ENCODE data around the gene RAB43.

RAB43 gene

DNA sequence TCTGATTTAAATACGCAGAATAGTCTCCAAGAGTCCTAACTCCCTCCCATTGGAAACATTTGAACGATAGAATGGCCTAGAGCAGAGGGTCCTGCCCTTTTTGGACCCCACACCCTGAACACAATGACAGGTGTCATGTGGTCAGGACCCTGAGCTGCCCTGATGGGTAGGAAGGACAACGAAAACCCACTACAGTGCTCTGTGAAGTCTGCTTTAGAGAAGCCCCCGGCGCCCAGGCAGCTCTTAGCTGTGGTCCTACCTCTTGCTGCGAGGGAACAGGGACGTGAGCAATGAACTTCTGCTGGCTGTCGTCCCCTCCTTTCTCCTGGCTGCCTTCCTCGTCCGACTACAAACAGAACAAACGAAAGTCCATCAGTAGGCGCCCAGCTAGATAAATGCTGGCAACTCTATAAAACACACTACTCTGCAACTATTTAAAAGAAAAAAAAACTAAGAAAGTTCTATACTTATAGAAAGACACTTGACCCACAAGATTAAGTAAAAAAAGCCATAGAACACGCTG lies 8.7 kb upstream of the RAB43 start:
- TF ChIP-seq, protein P1, sequence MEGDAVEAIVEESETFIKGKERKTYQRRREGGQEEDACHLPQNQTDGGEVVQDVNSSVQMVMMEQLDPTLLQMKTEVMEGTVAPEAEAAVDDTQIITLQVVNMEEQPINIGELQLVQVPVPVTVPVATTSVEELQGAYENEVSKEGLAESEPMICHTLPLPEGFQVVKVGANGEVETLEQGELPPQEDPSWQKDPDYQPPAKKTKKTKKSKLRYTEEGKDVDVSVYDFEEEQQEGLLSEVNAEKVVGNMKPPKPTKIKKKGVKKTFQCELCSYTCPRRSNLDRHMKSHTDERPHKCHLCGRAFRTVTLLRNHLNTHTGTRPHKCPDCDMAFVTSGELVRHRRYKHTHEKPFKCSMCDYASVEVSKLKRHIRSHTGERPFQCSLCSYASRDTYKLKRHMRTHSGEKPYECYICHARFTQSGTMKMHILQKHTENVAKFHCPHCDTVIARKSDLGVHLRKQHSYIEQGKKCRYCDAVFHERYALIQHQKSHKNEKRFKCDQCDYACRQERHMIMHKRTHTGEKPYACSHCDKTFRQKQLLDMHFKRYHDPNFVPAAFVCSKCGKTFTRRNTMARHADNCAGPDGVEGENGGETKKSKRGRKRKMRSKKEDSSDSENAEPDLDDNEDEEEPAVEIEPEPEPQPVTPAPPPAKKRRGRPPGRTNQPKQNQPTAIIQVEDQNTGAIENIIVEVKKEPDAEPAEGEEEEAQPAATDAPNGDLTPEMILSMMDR (IDR thresholded peaks at IDR 0.05; ENCODE audit: low read depth, low read length, missing control alignments): no peak
- no peak overlapping the region for H3K4me3 ChIP-seq (replicated peaks; ENCODE audit: low read depth, low read length)
- DNase-seq (ENCODE audit: extremely low read depth, low read depth): no peak

DNA sequence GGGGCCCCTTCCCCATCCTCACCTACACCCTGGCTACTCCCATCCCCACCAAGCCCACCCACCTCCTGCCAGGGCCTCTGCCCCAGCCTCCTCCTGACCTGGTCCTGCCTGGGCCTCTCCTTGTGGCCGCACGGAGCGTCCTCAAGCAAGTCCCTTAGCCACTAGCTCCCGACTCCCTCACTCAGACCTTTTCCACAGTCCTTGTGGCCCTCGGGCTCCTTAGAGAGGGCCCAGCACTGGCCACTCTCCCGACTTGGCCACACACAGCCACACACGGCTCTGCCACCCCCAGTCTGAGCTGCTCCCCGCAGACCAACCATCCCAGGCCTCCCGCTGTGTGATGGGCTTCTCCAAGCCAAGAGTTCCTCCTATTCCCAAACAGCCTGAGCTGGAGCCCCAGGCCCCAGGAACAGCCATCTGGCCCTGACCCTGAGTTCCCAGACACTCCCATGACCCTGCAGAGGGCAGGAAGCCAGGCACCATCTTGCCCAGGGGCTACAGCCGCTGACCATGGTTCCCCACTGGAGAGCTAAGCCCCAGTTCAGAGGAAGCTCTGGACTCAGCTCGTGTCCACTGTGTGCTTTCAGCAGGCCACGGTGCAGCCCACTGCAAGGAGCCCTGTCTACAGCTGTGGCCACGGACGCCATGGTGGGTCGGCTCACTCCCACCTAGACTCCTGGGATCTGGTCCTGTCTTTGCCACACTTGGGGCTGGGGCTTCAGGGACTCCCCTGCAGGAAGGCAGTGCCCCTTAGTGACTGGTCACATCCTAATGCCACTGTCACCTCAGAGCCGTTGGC lies 7.0 kb upstream of the RAB43 start:
- TF ChIP-seq, protein P1 (IDR thresholded peaks at IDR 0.05; ENCODE audit: low read depth, low read length, missing control alignments): no peak
- DNase-seq (ENCODE audit: extremely low read depth, low read depth): no peak
- H3K4me3 ChIP-seq (replicated peaks; ENCODE audit: low read depth, low read length): no peak overlapping the region

DNA sequence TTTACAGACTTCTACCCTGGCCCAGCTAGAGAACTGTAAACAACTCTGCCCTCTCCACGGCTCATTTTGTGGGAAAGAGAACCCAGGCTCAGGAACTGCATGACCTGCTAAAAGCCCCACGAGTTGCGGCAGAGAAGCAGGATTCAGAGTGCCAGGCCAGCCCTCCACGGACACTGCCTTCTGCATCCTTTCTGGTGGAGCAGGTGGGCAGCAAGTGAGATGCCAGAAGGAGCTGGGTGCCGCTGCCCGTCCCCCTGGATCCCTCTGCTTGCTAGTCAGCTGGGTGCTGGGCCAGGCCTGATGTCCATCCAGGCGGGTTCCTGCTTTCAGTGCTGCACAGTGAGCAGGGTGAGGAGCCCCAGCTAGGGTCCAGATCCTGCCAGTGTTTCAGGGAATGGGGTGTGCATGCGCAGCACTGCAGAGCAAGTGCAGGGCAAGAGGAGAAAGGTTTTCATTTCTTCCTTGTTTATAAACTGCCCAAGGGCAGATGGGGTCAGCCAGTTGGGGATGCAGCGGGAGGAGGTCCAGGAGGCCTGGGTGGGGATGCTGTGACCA lies 5.2 kb upstream of the RAB43 start:
- no peak overlapping the region for H3K4me3 ChIP-seq (replicated peaks; ENCODE audit: low read depth, low read length)
- TF ChIP-seq, protein P1 (IDR thresholded peaks at IDR 0.05; ENCODE audit: low read depth, low read length, missing control alignments): no peak
- no peak for DNase-seq (ENCODE audit: extremely low read depth, low read depth)

DNA sequence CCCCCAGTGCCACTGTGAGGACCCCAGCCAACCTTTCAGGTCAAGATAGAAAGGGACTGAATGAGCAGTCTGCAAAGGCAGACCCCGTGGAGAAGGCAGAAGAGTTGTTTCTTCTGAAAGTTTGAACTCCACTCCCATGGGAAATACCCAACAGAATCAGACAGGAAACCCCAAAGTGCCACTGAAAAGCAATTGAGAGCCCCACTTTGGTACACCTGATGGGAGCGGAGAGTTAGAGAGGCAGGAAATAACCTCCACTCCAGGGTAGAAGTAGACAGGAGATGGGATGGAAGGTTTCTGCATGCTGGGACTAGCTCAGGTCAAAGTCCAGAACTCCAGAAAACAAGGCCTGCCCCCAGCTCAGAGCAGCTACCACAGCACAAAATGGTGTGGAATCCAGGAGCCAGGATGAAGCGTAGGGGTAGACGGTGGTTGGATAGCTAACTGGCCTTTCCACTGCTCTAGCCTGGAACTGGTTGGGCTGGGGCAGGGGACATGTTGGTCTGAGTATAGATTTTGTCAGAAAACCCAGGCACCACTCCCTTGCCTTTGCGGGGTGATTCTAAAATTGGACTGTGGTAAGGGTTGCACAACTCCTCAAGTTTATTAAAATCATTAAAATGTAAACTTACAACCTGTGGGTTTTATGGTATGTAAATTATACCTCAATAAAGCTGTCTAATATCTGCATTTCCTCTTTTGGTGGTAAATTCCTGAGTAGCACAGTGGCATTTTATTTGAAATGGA lies 1.9 kb upstream of the RAB43 start:
- no peak for DNase-seq (ENCODE audit: extremely low read depth, low read depth)
- TF ChIP-seq, protein P1 (IDR thresholded peaks at IDR 0.05; ENCODE audit: low read depth, low read length, missing control alignments): no peak
- H3K4me3 ChIP-seq (replicated peaks; ENCODE audit: low read depth, low read length): no peak overlapping the region

DNA sequence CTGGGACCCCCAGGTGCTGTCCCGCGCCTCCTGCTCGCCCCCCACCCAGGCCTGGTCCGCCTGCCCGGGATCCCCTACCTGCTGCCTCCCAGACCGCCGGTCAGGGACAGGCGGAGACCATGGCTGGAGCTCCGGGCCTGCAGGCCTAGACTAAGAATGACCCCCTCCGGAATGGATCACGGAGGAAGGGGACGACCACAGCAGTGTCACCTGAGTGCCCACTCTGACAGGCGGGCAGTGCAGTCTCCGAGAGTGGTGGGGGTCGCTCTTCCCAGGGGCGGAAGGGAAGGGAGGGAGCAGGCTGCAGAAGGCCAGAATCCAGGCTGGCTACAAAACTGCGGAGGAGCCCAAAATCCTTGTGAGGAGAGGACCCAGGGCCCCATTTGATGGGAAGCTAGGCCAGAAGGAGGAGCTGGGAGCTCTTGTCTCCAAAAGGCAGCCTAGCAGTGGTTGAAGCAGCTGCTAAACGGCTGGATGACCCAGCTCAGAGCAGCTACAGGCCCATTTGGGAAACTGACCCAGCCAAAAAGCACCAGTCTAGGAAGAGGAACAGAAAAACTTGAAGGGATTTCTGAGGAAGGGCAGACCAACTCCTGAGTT lies 908 bp upstream of the RAB43 start:
- H3K4me3 ChIP-seq (replicated peaks; ENCODE audit: low read depth, low read length): no peak overlapping the region
- TF ChIP-seq, protein P1 (IDR thresholded peaks at IDR 0.05; ENCODE audit: low read depth, low read length, missing control alignments): no peak
- no peak for DNase-seq (ENCODE audit: extremely low read depth, low read depth)

DNA sequence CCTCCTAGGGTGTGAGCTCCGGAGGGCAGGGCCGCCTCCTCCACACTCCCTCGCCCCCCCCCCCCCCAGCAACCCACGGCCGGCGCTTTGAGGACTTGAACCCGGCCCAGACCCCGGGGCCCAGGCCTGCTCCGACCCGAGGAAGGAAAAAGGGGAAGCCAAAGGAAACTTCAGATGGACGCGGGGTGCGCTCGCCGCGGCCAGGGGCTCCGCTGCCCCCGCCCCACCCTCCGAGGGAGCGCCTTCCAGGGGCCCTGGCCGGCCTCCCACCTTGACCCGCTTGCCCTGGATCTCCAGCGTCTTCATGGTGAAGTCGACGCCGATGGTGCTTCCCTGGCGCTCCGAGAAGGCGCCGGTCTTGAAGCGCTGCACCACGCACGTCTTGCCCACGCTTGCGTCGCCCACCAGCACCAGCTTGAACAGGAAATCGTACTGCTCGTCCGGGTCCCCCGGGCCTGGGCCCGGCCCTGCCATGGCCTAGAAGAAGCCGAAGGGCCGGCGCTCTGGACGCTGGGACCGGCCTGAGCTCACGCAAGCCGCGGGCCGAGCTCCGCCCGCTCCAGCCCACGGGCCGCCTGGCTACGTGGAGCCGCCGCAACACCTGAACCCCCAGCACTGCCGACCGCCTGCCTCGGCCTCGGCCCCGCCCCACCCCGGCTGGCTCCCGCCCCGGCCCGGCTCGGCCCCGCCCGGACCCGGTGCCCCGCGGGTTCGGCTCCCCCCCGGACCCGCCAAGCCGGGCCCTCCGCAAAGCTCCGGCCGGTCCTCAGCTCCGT lies 400 bp downstream of the RAB43 start:
- TF ChIP-seq, protein P1 (IDR thresholded peaks at IDR 0.05; ENCODE audit: low read depth, low read length, missing control alignments): no peak
- H3K4me3 ChIP-seq (replicated peaks; ENCODE audit: low read depth, low read length): peak overlapping the region; percentile 70
- DNase-seq (ENCODE audit: extremely low read depth, low read depth): no peak
